Endodermal cell (in vitro differentiated cells): Measurements from ENCODE around the gene CTNNA2. TPM values are rescaled to one million over a fixed set of nuclear protein-coding genes. Genes with fewer than 3 reads are reported as not detected.

Source experiments
- DNase-seq: peaks from one replicate; pipeline ENCODE4 v3.0.0-alpha.2; 2017
- H3K27ac ChIP-seq: 2 replicates; pipeline ENCODE4 v1.5.1; 2013; ENCODE audit warnings: mild to moderate bottlenecking, low read depth, low read length, moderate library complexity
- H3K27me3 ChIP-seq: 2 replicates; pipeline ENCODE4 v1.6.1; 2013; ENCODE audit warnings: mild to moderate bottlenecking, low read length, moderate library complexity; ENCODE audit not compliant: insufficient read depth, control insufficient read depth, poor library complexity, severe bottlenecking
- H3K36me3 ChIP-seq: 2 replicates; pipeline ENCODE4 v1.7.0; 2013; ENCODE audit warnings: mild to moderate bottlenecking, low read length, moderate library complexity; ENCODE audit not compliant: control insufficient read depth, insufficient read depth
- H3K4me1 ChIP-seq: one replicate; pipeline ENCODE4 v1.7.0; 2013; ENCODE audit warnings: low read length; ENCODE audit not compliant: control insufficient read depth, insufficient read depth
- H3K4me3 ChIP-seq: 2 replicates; pipeline ENCODE4 v1.5.1; 2013; ENCODE audit warnings: mild to moderate bottlenecking, low read length, moderate library complexity
- H3K9ac ChIP-seq: 2 replicates; pipeline ENCODE4 v1.6.1; 2013; ENCODE audit warnings: mild to moderate bottlenecking, low read length, moderate library complexity; ENCODE audit not compliant: poor library complexity, severe bottlenecking; ENCODE audit errors: extremely low read depth
- H3K9me3 ChIP-seq: 2 replicates; pipeline ENCODE4 v1.6.1; 2013; ENCODE audit warnings: mild to moderate bottlenecking, low read length, moderate library complexity; ENCODE audit not compliant: control insufficient read depth
- H3K27ac Mint-ChIP-seq: 2 replicates; pipeline ENCODE4 v1.8.0; 2020; ENCODE audit warnings: mixed read lengths
- H3K27me3 Mint-ChIP-seq: 2 replicates; pipeline ENCODE4 v1.8.0; 2021; ENCODE audit warnings: mild to moderate bottlenecking, mixed read lengths; ENCODE audit not compliant: insufficient read depth
- H3K36me3 Mint-ChIP-seq: 2 replicates; pipeline ENCODE4 v1.8.0; 2020; ENCODE audit warnings: low read depth, mixed read lengths
- H3K4me1 Mint-ChIP-seq: 2 replicates; pipeline ENCODE4 v1.8.0; 2020; ENCODE audit warnings: mixed read lengths
- H3K4me3 Mint-ChIP-seq: 2 replicates; pipeline ENCODE4 v1.8.0; 2020; ENCODE audit warnings: mild to moderate bottlenecking, moderate library complexity, mixed read lengths
- H3K9me3 Mint-ChIP-seq: 2 replicates; pipeline ENCODE4 v1.8.0; 2020; ENCODE audit warnings: mild to moderate bottlenecking, mixed read lengths
- WGBS, 2 experiments: methylation state at CpG; one replicate each; pipeline versions ENCODE4 v1.1.5 to v1.1.7; 2013; ENCODE audit warnings: missing lambda C conversion rate in 2 of 2, mixed read lengths in 1 of 2; ENCODE audit not compliant: insufficient coverage in 1 of 2, insufficient read length in 1 of 2; 5-methylcytosine and 5-hydroxymethylcytosine counted together
- total RNA-seq, 2 donors: library from RNA; stranded (reverse); fragmentation: NEBNext Ultra II Directional in 1 of 2; extraction: Animal tissue kit (Norgen Biotek cat#: 25700) in 1 of 2; gene quantifications; 2 replicates in 1 of 2; 3 replicates in 1 of 2; pipeline ENCODE4 v1.2.1, GENCODE V29; 2021
- TF ChIP-seq, protein P1 (sequence below): fragments of 200-600 bp; sonication (generic); conservative IDR thresholded peaks from 2 replicates; pipeline ENCODE4 v1.5.0; 2021; ENCODE audit warnings: antibody characterized with exemption, mild to moderate bottlenecking

Gene CTNNA2
- total RNA-seq, 2 donors from 2014 or later, result 7.7 to 9.8 TPM

DNA sequence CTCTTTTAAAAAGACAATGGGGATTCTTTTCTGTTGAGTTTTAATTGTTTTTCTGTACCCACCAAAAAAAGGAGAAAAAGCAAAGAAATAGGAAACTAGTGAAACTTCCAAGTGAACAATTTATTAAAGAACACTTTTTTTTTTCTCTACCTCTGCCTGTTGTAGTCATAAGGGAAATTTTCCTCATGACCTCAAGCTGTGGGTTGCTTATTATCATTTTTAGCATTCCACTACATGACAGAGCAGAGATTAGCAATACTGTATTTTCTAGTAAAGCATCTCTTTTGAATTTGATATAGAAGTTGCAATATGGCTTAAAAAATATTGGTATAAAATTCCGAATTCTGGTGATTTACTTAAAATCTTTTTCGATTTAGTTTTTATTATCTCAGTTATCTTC, 879.6 kb downstream of the CTNNA2 start:
- no peaks in the 10 kb centered on the region for H3K27me3 Mint-ChIP-seq
- DNase-seq, result no peak
- Histone ChIP-seq H3K9me3 (peaks cover 4% of the 10 kb centered on the region), H3K9ac (no peak overlapping the region), H3K27ac (no peak overlapping the region), H3K36me3 (no peaks in the 10 kb centered on the region), H3K27me3 (no peaks in the 10 kb centered on the region), H3K4me1 (no peaks in the 10 kb centered on the region), H3K4me3 (no peak overlapping the region)
- no peaks in the 10 kb centered on the region for H3K36me3 Mint-ChIP-seq
- H3K4me3 Mint-ChIP-seq, result no peak overlapping the region
- no peak overlapping the region for H3K27ac Mint-ChIP-seq
- H3K4me1 Mint-ChIP-seq, result peaks cover 8% of the 10 kb centered on the region
- TF ChIP-seq, protein P1, sequence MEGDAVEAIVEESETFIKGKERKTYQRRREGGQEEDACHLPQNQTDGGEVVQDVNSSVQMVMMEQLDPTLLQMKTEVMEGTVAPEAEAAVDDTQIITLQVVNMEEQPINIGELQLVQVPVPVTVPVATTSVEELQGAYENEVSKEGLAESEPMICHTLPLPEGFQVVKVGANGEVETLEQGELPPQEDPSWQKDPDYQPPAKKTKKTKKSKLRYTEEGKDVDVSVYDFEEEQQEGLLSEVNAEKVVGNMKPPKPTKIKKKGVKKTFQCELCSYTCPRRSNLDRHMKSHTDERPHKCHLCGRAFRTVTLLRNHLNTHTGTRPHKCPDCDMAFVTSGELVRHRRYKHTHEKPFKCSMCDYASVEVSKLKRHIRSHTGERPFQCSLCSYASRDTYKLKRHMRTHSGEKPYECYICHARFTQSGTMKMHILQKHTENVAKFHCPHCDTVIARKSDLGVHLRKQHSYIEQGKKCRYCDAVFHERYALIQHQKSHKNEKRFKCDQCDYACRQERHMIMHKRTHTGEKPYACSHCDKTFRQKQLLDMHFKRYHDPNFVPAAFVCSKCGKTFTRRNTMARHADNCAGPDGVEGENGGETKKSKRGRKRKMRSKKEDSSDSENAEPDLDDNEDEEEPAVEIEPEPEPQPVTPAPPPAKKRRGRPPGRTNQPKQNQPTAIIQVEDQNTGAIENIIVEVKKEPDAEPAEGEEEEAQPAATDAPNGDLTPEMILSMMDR, result no peak
- WGBS, 2 experiments, result 93% methylated on average over 2 of the region's 2 CpGs; no CpG with 5 or more reads in 1 of the 2 experiments
- peaks cover 2% of the 10 kb centered on the region for H3K9me3 Mint-ChIP-seq

DNA sequence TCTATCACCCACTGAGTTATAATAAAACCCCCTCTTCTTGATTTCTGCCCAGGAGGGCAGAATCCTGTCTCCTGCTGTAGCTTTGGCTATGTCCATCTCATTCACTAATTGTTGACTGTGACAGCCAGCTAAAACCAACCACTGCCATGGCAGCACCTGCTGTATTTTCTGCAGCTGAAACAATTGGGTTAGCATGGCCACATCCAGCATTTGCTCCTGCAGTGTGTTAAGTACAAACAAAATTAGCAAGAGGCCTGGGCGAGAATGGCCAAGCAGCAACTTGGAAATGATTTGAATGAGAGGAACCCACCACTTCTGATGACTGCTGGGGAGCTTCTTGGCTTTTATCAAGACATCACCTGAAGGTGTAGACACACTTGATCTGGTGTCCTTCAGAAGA, 881.1 kb downstream of the CTNNA2 start:
- H3K9ac ChIP-seq, result no peak overlapping the region
- H3K9me3 Mint-ChIP-seq, result peaks cover 2% of the 10 kb centered on the region
- DNase-seq, result no peak
- no peak overlapping the region for H3K27ac Mint-ChIP-seq
- 98% methylated on average over 1 of the region's 1 CpG; no CpG with 5 or more reads in 1 of the 2 experiments for WGBS, 2 experiments
- H3K9me3 ChIP-seq, result peaks cover 8% of the 10 kb centered on the region
- no peaks in the 10 kb centered on the region for H3K4me1 ChIP-seq
- H3K27me3 ChIP-seq, result no peaks in the 10 kb centered on the region
- no peak overlapping the region for H3K4me3 Mint-ChIP-seq
- TF ChIP-seq, protein P1, result no peak
- no peaks in the 10 kb centered on the region for H3K36me3 Mint-ChIP-seq
- no peak overlapping the region for H3K27ac ChIP-seq
- H3K4me1 Mint-ChIP-seq, result peaks cover 5% of the 10 kb centered on the region
- no peak overlapping the region for H3K4me3 ChIP-seq
- H3K36me3 ChIP-seq, result no peaks in the 10 kb centered on the region
- no peaks in the 10 kb centered on the region for H3K27me3 Mint-ChIP-seq

DNA sequence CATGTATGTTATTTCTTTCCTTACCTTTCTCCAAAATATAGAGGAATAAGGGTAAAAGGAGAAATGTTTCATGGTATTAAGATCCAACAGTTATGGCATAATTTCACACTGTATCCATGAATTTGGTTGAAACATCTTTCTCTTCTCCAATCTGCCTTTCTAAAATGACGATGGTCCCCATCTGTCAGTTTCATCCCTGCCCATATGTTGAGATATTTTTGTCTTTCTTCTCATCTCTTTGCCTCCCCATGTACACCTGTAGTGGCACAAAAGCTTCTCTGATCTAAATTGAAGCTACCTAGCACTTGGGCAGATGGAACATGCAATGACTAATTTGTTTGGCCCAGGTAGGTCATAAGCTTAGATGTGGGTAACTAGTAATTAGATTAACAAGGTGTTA, 882.4 kb downstream of the CTNNA2 start:
- Mint-ChIP-seq H3K36me3 (no peaks in the 10 kb centered on the region), H3K4me1 (peaks cover 5% of the 10 kb centered on the region), H3K4me3 (no peak overlapping the region), H3K27me3 (no peaks in the 10 kb centered on the region), H3K27ac (no peak overlapping the region), H3K9me3 (peaks cover 2% of the 10 kb centered on the region)
- Histone ChIP-seq H3K4me1 (no peaks in the 10 kb centered on the region), H3K9ac (no peak overlapping the region), H3K4me3 (no peak overlapping the region), H3K36me3 (no peaks in the 10 kb centered on the region), H3K27ac (no peak overlapping the region), H3K27me3 (no peaks in the 10 kb centered on the region), H3K9me3 (peaks cover 8% of the 10 kb centered on the region)
- 93% methylated on average over 1 of the region's 1 CpG; no CpG with 5 or more reads in 1 of the 2 experiments for WGBS, 2 experiments
- no peak for DNase-seq
- TF ChIP-seq, protein P1, result no peak
